Suprapubic skin (tissue), 4 donors: Measurements from ENCODE around the gene NTN4. TPM values are rescaled to one million over a fixed set of nuclear protein-coding genes. Genes with fewer than 3 reads are reported as not detected.
"Not testable (repeated sequence)": the region's sequence is repeated elsewhere in the genome, so short reads cannot be mapped to it uniquely, and the experiment has no call there.

Experiments
- DNase-seq, 2 donors: peaks; one replicate each; pipeline ENCODE4 v3.0.0-alpha.2; 2019; ENCODE audit warnings: low spot score in 2 of 2
- H3K27ac ChIP-seq: fragments of 200-600 bp; sonication (generic); one replicate; pipeline ENCODE4 v1.5.1; 2019
- H3K27me3 ChIP-seq: fragments of 200-600 bp; sonication (generic); one replicate; pipeline ENCODE4 v1.5.1; 2019
- H3K36me3 ChIP-seq: fragments of 200-600 bp; sonication (generic); one replicate; pipeline ENCODE4 v1.5.1; 2019
- H3K4me1 ChIP-seq: fragments of 200-600 bp; sonication (generic); one replicate; pipeline ENCODE4 v1.5.1; 2019
- H3K4me3 ChIP-seq: fragments of 200-600 bp; sonication (generic); one replicate; pipeline ENCODE4 v1.5.1; 2019; ENCODE audit warnings: mild to moderate bottlenecking
- H3K9me3 ChIP-seq: fragments of 200-600 bp; sonication (generic); one replicate; pipeline ENCODE4 v1.5.1; 2019
- CTCF ChIP-seq, 2 donors: fragments of 200-600 bp in 1 of 2; fragments of 450-650 bp in 1 of 2; sonication (generic) in 1 of 2; IDR thresholded peaks; one replicate each; pipeline ENCODE4 v1.5.1; 2016 to 2019; ENCODE audit warnings: antibody characterized with exemption in 2 of 2, mild to moderate bottlenecking in 1 of 2, moderate library complexity in 1 of 2
- EP300 ChIP-seq: sonication (generic); formaldehyde crosslinking; IDR thresholded peaks from one replicate; pipeline ENCODE4 v1.6.1; 2017; ENCODE audit warnings: antibody characterized with exemption
- POLR2A ChIP-seq, 2 donors: fragments of 450-650 bp; IDR thresholded peaks; one replicate each; pipeline ENCODE4 v1.6.1; 2017; ENCODE audit warnings: antibody characterized with exemption in 2 of 2, mild to moderate bottlenecking in 2 of 2, moderate library complexity in 2 of 2
- POLR2AphosphoS5 ChIP-seq, 3 donors: sonication (generic); formaldehyde crosslinking; IDR thresholded peaks; one replicate each; pipeline ENCODE4 v1.6.1; 2017; ENCODE audit warnings: antibody characterized with exemption in 3 of 3
- WGBS: methylation state at CpG from one replicate; pipeline ENCODE4 v1.1.5; 2018; 5-methylcytosine and 5-hydroxymethylcytosine counted together
- total RNA-seq, 4 donors: library from RNA; depleted of rRNA; stranded (reverse); fragments of >200 nt; gene quantifications; one replicate each; pipeline ENCODE4 v1.1.0, GENCODE V29; 2016

The NTN4 gene
- total RNA-seq, 4 donors from 2014 or later: 7.2 to 18.7 (median 13.0) TPM

GRCh38 chr12:95678684-95679083 is 111.9 kb downstream of the NTN4 start:
- 97% methylated on average over 1 of the region's 1 CpG for WGBS
- Histone ChIP-seq H3K27ac (no peak overlapping the region), H3K4me1 (peaks cover 5% of the 10 kb centered on the region), H3K27me3 (no peaks in the 10 kb centered on the region), H3K9me3 (no peaks in the 10 kb centered on the region), H3K36me3 (no peaks in the 10 kb centered on the region), H3K4me3 (no peak overlapping the region)
- no peak for DNase-seq
- no peak for TF ChIP-seq EP300
- TF ChIP-seq POLR2AphosphoS5 (IDR thresholded peaks at IDR 0.05): no peak
- no peak for TF ChIP-seq POLR2A (IDR thresholded peaks at IDR 0.05)
- no peak for TF ChIP-seq CTCF (IDR thresholded peaks at IDR 0.05)

GRCh38 chr12:95677782-95678181 is 112.8 kb downstream of the NTN4 start:
- not testable (repeated sequence) for H3K27ac ChIP-seq, DNase-seq, H3K36me3 ChIP-seq, H3K4me3 ChIP-seq, H3K27me3 ChIP-seq, H3K4me1 ChIP-seq, H3K9me3 ChIP-seq
- WGBS: 97% methylated on average over 3 of the region's 3 CpGs

GRCh38 chr12:95674631-95675030 is 115.9 kb downstream of the NTN4 start:
- no peak for DNase-seq
- no peak for TF ChIP-seq CTCF (IDR thresholded peaks at IDR 0.05)
- no peak for TF ChIP-seq POLR2A (IDR thresholded peaks at IDR 0.05)
- TF ChIP-seq POLR2AphosphoS5 (IDR thresholded peaks at IDR 0.05): no peak
- no peak for TF ChIP-seq EP300

GRCh38 chr12:95674163-95674562 is 116.4 kb downstream of the NTN4 start:
- H3K4me1 ChIP-seq: peaks cover 5% of the 10 kb centered on the region
- DNase-seq: no peak
- TF ChIP-seq POLR2AphosphoS5 (IDR thresholded peaks at IDR 0.05) (no peak), CTCF (IDR thresholded peaks at IDR 0.05) (no peak), EP300 (no peak), POLR2A (IDR thresholded peaks at IDR 0.05) (no peak)
- no peak overlapping the region for H3K4me3 ChIP-seq
- no peaks in the 10 kb centered on the region for H3K9me3 ChIP-seq
- no peaks in the 10 kb centered on the region for H3K27me3 ChIP-seq
- no peaks in the 10 kb centered on the region for H3K36me3 ChIP-seq
- H3K27ac ChIP-seq: no peak overlapping the region

More at GRCh38 chr12:95674631-95675030, 115.9 kb downstream of the NTN4 start:
- Histone ChIP-seq H3K27ac (no peak overlapping the region), H3K4me3 (no peak overlapping the region), H3K27me3 (no peaks in the 10 kb centered on the region), H3K4me1 (peaks cover 5% of the 10 kb centered on the region), H3K9me3 (no peaks in the 10 kb centered on the region), H3K36me3 (no peaks in the 10 kb centered on the region)
- WGBS: 73% methylated on average over 1 of the region's 1 CpG

GRCh38 chr12:95673576-95673975 is 117.0 kb downstream of the NTN4 start:
- Histone ChIP-seq H3K27me3 (no peaks in the 10 kb centered on the region), H3K4me1 (peaks cover 5% of the 10 kb centered on the region), H3K4me3 (no peak overlapping the region), H3K9me3 (no peaks in the 10 kb centered on the region), H3K36me3 (no peaks in the 10 kb centered on the region), H3K27ac (no peak overlapping the region)
- TF ChIP-seq CTCF (IDR thresholded peaks at IDR 0.05): no peak
- no peak for TF ChIP-seq POLR2A (IDR thresholded peaks at IDR 0.05)
- TF ChIP-seq POLR2AphosphoS5 (IDR thresholded peaks at IDR 0.05): no peak
- no peak for TF ChIP-seq EP300
- 94% methylated on average over 2 of the region's 2 CpGs for WGBS
- no peak for DNase-seq

GRCh38 chr12:95672166-95672565 is 118.4 kb downstream of the NTN4 start:
- H3K27me3 ChIP-seq: no peaks in the 10 kb centered on the region
- no peaks in the 10 kb centered on the region for H3K36me3 ChIP-seq
- no peak overlapping the region for H3K4me3 ChIP-seq
- H3K27ac ChIP-seq: no peak overlapping the region
- H3K4me1 ChIP-seq: peaks cover 5% of the 10 kb centered on the region
- WGBS: 96% methylated on average over 14 of the region's 21 CpGs
- no peak for DNase-seq
- TF ChIP-seq POLR2A (IDR thresholded peaks at IDR 0.05) (no peak), EP300 (no peak), CTCF (IDR thresholded peaks at IDR 0.05) (no peak), POLR2AphosphoS5 (IDR thresholded peaks at IDR 0.05) (no peak)
- no peaks in the 10 kb centered on the region for H3K9me3 ChIP-seq
